CD14-positive monocyte (primary cell): ENCODE data around the gene ADH5. TPM values are rescaled to one million over a fixed set of nuclear protein-coding genes. Genes with fewer than 3 reads are reported as not detected.

ENCODE experiments used
- DNase-seq, 3 donors: peaks; one replicate each; pipeline ENCODE4 v3.0.0-alpha.2; 2011 to 2022
- H2AFZ ChIP-seq: 2 replicates; pipeline ENCODE4 v1.6.0; 2012; ENCODE audit warnings: mild to moderate bottlenecking, low read depth, low read length, inconsistent platforms; ENCODE audit not compliant: insufficient read depth, poor library complexity, severe bottlenecking
- H3K27ac ChIP-seq, 2 donors: 1 replicate in 1 of 2; 2 replicates in 1 of 2; pipeline ENCODE4 v1.5.1; 2012 to 2013; ENCODE audit warnings: low read length in 2 of 2, control low read depth in 1 of 2, inconsistent platforms in 1 of 2, low read depth in 1 of 2, mild to moderate bottlenecking in 1 of 2
- H3K27me3 ChIP-seq, 2 donors: one replicate each; pipeline versions ENCODE4 v1.6.0 to v1.6.1; 2011 to 2013; ENCODE audit warnings: low read length in 2 of 2; ENCODE audit not compliant: control insufficient read depth in 2 of 2, insufficient read depth in 2 of 2
- H3K36me3 ChIP-seq, 2 donors: replicated peaks in 1 of 2; 1 replicate in 1 of 2; 2 replicates in 1 of 2; pipeline versions ENCODE4 v1.5.1 to v1.6.1; 2012 to 2013; ENCODE audit warnings: low read length in 2 of 2, control low read depth in 1 of 2, inconsistent platforms in 1 of 2, mild to moderate bottlenecking in 1 of 2; ENCODE audit not compliant: insufficient read depth in 2 of 2, control insufficient read depth in 1 of 2
- H3K4me1 ChIP-seq, 2 donors: 1 replicate in 1 of 2; 2 replicates in 1 of 2; pipeline versions ENCODE4 v1.5.1 to v1.6.1; 2012 to 2013; ENCODE audit warnings: low read length in 2 of 2, control low read depth in 1 of 2, inconsistent platforms in 1 of 2, mild to moderate bottlenecking in 1 of 2, moderate library complexity in 1 of 2; ENCODE audit not compliant: insufficient read depth in 2 of 2, control insufficient read depth in 1 of 2
- H3K4me2 ChIP-seq: replicated peaks from 2 replicates; pipeline ENCODE3; 2012; ENCODE audit warnings: low read length, moderate library complexity, mild to moderate bottlenecking; ENCODE audit not compliant: poor library complexity, severe bottlenecking; ENCODE audit errors: extremely low read depth
- H3K4me3 ChIP-seq, 3 experiments: fragments of 200-600 bp in 1 of 3; sonication (generic) in 1 of 3; replicated peaks in 1 of 3; 1 replicate in 2 of 3; 2 replicates in 1 of 3; pipeline ENCODE4 v1.5.1; 2011 to 2013; ENCODE audit warnings: low read length in 3 of 3, mild to moderate bottlenecking in 3 of 3, control low read depth in 2 of 3, low read depth in 2 of 3, inconsistent platforms in 1 of 3, moderate library complexity in 1 of 3
- H3K79me2 ChIP-seq: 2 replicates; pipeline ENCODE4 v1.6.0; 2012; ENCODE audit warnings: mild to moderate bottlenecking, control low read depth, inconsistent platforms, low read length, moderate library complexity; ENCODE audit not compliant: insufficient read depth
- H3K9ac ChIP-seq: 2 replicates; pipeline ENCODE4 v1.6.0; 2017; ENCODE audit warnings: low read length, mild to moderate bottlenecking; ENCODE audit not compliant: insufficient read depth, poor library complexity, severe bottlenecking
- H3K9me3 ChIP-seq, 2 donors: replicated peaks in 1 of 2; 1 replicate in 1 of 2; 2 replicates in 1 of 2; pipeline versions ENCODE4 v1.5.1 to v1.6.1; 2012 to 2013; ENCODE audit warnings: low read length in 2 of 2, control low read depth in 1 of 2; ENCODE audit not compliant: control insufficient read depth in 1 of 2, insufficient read depth in 1 of 2
- H4K20me1 ChIP-seq: 2 replicates; pipeline ENCODE4 v1.6.0; 2012; ENCODE audit warnings: mild to moderate bottlenecking, low read length, control low read depth, moderate library complexity; ENCODE audit not compliant: insufficient read depth
- H3K27ac Mint-ChIP-seq, 7 donors: one replicate each; pipeline ENCODE4 v1.8.0; 2020; ENCODE audit warnings: mild to moderate bottlenecking in 7 of 7, mixed read lengths in 7 of 7, moderate library complexity in 6 of 7, inconsistent platforms in 2 of 7
- H3K27me3 Mint-ChIP-seq, 3 donors: one replicate each; pipeline ENCODE4 v1.8.0; 2021 to 2022; ENCODE audit warnings: low read depth in 3 of 3, mild to moderate bottlenecking in 3 of 3, mixed read lengths in 3 of 3, moderate library complexity in 3 of 3, inconsistent platforms in 1 of 3
- H3K36me3 Mint-ChIP-seq, 2 donors: one replicate each; pipeline ENCODE4 v1.8.0; 2020; ENCODE audit warnings: mixed read lengths in 2 of 2, inconsistent platforms in 1 of 2, mild to moderate bottlenecking in 1 of 2
- H3K4me1 Mint-ChIP-seq: one replicate; pipeline ENCODE4 v1.8.0; 2020; ENCODE audit warnings: mild to moderate bottlenecking, mixed read lengths
- H3K4me3 Mint-ChIP-seq, 2 donors: one replicate each; pipeline ENCODE4 v1.8.0; 2020; ENCODE audit warnings: mild to moderate bottlenecking in 2 of 2, mixed read lengths in 2 of 2, moderate library complexity in 1 of 2
- H3K9me3 Mint-ChIP-seq, 7 donors: one replicate each; pipeline ENCODE4 v1.8.0; 2020 to 2022; ENCODE audit warnings: mixed read lengths in 7 of 7, mild to moderate bottlenecking in 6 of 7, moderate library complexity in 6 of 7, inconsistent platforms in 2 of 7
- WGBS: methylation state at CpG from one replicate; pipeline ENCODE4 v1.1.5; 2013; ENCODE audit warnings: missing lambda C conversion rate; ENCODE audit not compliant: insufficient coverage; 5-methylcytosine and 5-hydroxymethylcytosine counted together
- intact Hi-C, 2 donors: fragments of 100-400 bp; cut with micrococcal nuclease; formaldehyde crosslinking; loops; one replicate each; pipeline versions ENCODE4 v1.15.0 to v1.15.1; 2023
- polyA plus RNA-seq, 3 donors: library from polyadenylated mRNA; depleted of rRNA in 1 of 3; unstranded in 2 of 3; stranded (reverse) in 1 of 3; fragments of 300-500 nt in 2 of 3; fragments of >200 nt in 1 of 3; fragmentation: Illumina TruSeq in 2 of 3; gene quantifications; 1 replicate in 2 of 3; 2 replicates in 1 of 3; pipeline ENCODE4 v1.2.3, GENCODE V29; 2012 to 2021
- TF ChIP-seq, protein P1 (sequence below): fragments of 200-600 bp; IDR thresholded peaks from one replicate; pipeline ENCODE4 v1.8.0; 2022; ENCODE audit warnings: antibody characterized with exemption, mild to moderate bottlenecking

ADH5 gene
- polyA plus RNA-seq, 3 donors: 31.7 to 93.5 (median 79.3) TPM

DNA sequence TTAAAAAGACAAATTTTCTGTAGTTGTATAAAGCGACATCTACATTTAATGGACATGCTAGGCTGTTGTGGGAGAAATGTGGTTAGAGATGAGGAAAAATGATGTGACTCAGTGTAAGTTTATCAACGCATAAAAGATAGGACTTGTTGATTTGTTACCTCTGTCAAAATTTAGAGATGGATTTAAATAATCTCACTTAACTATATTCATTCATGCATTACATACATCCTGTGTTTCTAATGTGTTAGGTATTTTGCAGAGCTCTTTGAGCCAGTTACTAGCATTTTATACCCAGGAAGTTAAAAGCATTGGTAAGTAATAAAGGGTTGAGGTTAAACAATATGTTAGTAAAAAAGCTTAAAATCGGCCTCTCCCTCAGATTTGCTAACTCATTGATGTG is 58.7 kb downstream of the ADH5 start:
- Histone ChIP-seq H2AFZ (no peak overlapping the region), H3K4me3 (no peak overlapping the region), H3K9me3 (no peaks in the 10 kb centered on the region), H4K20me1 (peaks cover 24% of the 10 kb centered on the region), H3K4me1 (no peaks in the 10 kb centered on the region), H3K79me2 (peaks cover 29% of the 10 kb centered on the region), H3K4me2 (no peak overlapping the region), H3K9ac (no peak overlapping the region), H3K36me3 (peaks cover 6 to 39% of the 10 kb centered on the region in 2 donors), H3K27me3 (no peaks in the 10 kb centered on the region), H3K27ac (no peak overlapping the region)
- no peak for DNase-seq
- Mint-ChIP-seq H3K36me3 (peaks cover 26 to 29% of the 10 kb centered on the region in 2 donors), H3K4me1 (peaks cover 14% of the 10 kb centered on the region), H3K4me3 (no peak overlapping the region), H3K9me3 (peaks cover 0 to 5% (median 0%) of the 10 kb centered on the region in 7 donors), H3K27me3 (no peaks in the 10 kb centered on the region), H3K27ac (no peak overlapping the region)
- TF ChIP-seq, protein P1, sequence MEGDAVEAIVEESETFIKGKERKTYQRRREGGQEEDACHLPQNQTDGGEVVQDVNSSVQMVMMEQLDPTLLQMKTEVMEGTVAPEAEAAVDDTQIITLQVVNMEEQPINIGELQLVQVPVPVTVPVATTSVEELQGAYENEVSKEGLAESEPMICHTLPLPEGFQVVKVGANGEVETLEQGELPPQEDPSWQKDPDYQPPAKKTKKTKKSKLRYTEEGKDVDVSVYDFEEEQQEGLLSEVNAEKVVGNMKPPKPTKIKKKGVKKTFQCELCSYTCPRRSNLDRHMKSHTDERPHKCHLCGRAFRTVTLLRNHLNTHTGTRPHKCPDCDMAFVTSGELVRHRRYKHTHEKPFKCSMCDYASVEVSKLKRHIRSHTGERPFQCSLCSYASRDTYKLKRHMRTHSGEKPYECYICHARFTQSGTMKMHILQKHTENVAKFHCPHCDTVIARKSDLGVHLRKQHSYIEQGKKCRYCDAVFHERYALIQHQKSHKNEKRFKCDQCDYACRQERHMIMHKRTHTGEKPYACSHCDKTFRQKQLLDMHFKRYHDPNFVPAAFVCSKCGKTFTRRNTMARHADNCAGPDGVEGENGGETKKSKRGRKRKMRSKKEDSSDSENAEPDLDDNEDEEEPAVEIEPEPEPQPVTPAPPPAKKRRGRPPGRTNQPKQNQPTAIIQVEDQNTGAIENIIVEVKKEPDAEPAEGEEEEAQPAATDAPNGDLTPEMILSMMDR: no peak
- 80% methylated on average over 1 of the region's 3 CpGs for WGBS
- intact Hi-C loops: no loop called here

DNA sequence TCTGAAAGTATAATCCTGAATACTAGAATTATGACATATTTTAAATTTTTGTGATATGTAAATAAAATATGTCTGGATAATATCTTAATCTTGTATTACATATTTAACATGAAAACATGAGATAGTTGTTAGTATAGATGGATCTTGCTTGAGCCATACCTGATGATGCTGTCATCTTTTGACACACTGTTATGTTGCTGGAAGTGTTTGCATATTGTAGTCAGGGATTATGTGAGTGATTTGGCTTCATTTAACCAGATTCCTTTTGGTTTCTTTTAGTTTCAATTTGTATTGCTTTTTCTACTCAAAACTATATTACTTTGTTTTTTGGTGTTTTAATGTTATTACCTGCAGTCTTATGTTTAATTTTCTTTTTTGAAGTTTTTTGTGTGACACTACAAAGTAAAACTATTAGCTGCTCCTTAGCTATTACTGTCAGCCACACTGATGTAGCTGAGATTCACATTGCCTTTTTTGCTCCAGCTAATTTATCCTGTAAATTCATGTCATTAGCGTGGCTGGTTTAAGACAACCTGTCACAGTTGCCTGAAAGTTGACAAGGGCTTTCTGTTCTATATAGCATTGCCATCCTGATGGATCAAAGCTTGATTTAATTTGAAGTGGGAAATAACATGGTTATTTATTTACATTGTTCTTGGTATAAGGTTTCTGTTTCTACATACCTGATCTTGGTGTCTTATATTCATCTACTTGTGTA is 59.4 kb downstream of the ADH5 start:
- peaks cover 36% of the 10 kb centered on the region for H3K79me2 ChIP-seq
- H4K20me1 ChIP-seq: peaks cover 31% of the 10 kb centered on the region
- no peak overlapping the region for H2AFZ ChIP-seq
- no peaks in the 10 kb centered on the region for H3K27me3 ChIP-seq
- 40% methylated on average over 1 of the region's 1 CpG for WGBS
- H3K9me3 ChIP-seq: no peaks in the 10 kb centered on the region
- TF ChIP-seq, protein P1: no peak
- Mint-ChIP-seq H3K4me3 (no peak overlapping the region), H3K4me1 (peaks cover 19% of the 10 kb centered on the region), H3K27ac (peak overlapping the region in 2 of 7 donors; percentile 17 to 33), H3K9me3 (peaks cover 0 to 2% (median 0%) of the 10 kb centered on the region in 7 donors), H3K27me3 (peaks cover 0 to 2% (median 0%) of the 10 kb centered on the region in 3 donors), H3K36me3 (peaks cover 22 to 26% of the 10 kb centered on the region in 2 donors)
- H3K9ac ChIP-seq: no peak overlapping the region
- intact Hi-C loops: no loop called here
- no peak overlapping the region for H3K27ac ChIP-seq
- no peak overlapping the region for H3K4me2 ChIP-seq
- H3K4me3 ChIP-seq: no peak overlapping the region
- H3K36me3 ChIP-seq: peaks cover 6 to 34% of the 10 kb centered on the region in 2 donors
- DNase-seq: no peak
- no peaks in the 10 kb centered on the region for H3K4me1 ChIP-seq
